GM18951 (cell line): ENCODE measurements around the gene CTDSPL.
"Not testable (repeated sequence)": the region's sequence is repeated elsewhere in the genome, so short reads cannot be mapped to it uniquely, and the experiment has no call there.

Experiments
- POLR2A ChIP-seq: IDR thresholded peaks from 4 replicates; pipeline ENCODE4 v1.6.1; 2011; ENCODE audit warnings: mild to moderate bottlenecking; ENCODE audit not compliant: insufficient read length, insufficient read depth; ENCODE audit errors: extremely low read depth
- in situ Hi-C: fragments of 300-500 bp; cut with MboI; formaldehyde crosslinking; loops from one replicate; pipeline ENCODE4 v1.12.0; 2022; ENCODE audit warnings: low sequenced_read_pairs, mixed read lengths, inconsistent platforms; ENCODE audit not compliant: unreplicated experiment

The CTDSPL gene

GRCh38 chr3:38027466-38028465, 166.1 kb downstream of the CTDSPL start:
- in situ Hi-C loops = no loop called here
- TF ChIP-seq POLR2A = no peak

- TF ChIP-seq POLR2A = no peak
- in situ Hi-C loops = no loop called here
These were observed 167.1 kb downstream of the CTDSPL start for GRCh38 chr3:38028621-38029361.

- in situ Hi-C loops = no loop called here
- no peak for TF ChIP-seq POLR2A
These were observed 167.9 kb downstream of the CTDSPL start, which contains the start of gene PLCD1 for GRCh38 chr3:38029400-38030125. Gene PLCD1, minus strand, starts transcription at chr3:38029642. Its CDS starts 103 bp downstream, at chr3:38029539.

GRCh38 chr3:38030126-38031021, 168.7 kb downstream of the CTDSPL start:
- in situ Hi-C loops = no loop called here
- no peak for TF ChIP-seq POLR2A

- in situ Hi-C loops = no loop called here
These were observed 169.6 kb downstream of the CTDSPL start for GRCh38 chr3:38031022-38031994.

GRCh38 chr3:38032328-38032865, 170.7 kb downstream of the CTDSPL start:
- in situ Hi-C loops = no loop called here
- no peak for TF ChIP-seq POLR2A

More at GRCh38 chr3:38031022-38031994, 169.6 kb downstream of the CTDSPL start:
- no peak for TF ChIP-seq POLR2A

GRCh38 chr3:38033586-38033985, 171.9 kb downstream of the CTDSPL start:
- in situ Hi-C loops = not testable (repeated sequence)
